Measurements from ENCODE around the gene PYROXD2. TPM values are rescaled to one million over a fixed set of nuclear protein-coding genes. Genes with fewer than 3 reads are reported as not detected.

PYROXD2 gene
- total and polyA plus RNA-seq, 2 of the 8 experiments (the other 6 are each of a cell fraction or from before 2014, with no cell fraction given), result 3.2 to 5.4 TPM

- no peaks in the 10 kb centered on the region for H3K23me2 ChIP-seq (ENCODE audit: low read depth, low read length)
- H3K18ac ChIP-seq (ENCODE audit: extremely low read depth, low read length), result no peak overlapping the region
- no peaks in the 10 kb centered on the region for H3K9me3 ChIP-seq (ENCODE audit: insufficient read depth in 2 of 2, low read depth in 1 of 2, low read length in 1 of 2)
- no peaks in the 10 kb centered on the region for H3K4me1 ChIP-seq (replicated peaks in 1 of 4; ENCODE audit: control insufficient read depth in 3 of 4, insufficient read depth in 4 of 4, low read length in 3 of 4)
- H2BK20ac ChIP-seq (ENCODE audit: low read length), result no peak overlapping the region
- H2BK120ac ChIP-seq (replicated peaks; ENCODE audit: low read depth, low read length), result no peak overlapping the region
- H3K79me1 ChIP-seq (ENCODE audit: low read depth, low read length), result no peaks in the 10 kb centered on the region
- H4K20me1 ChIP-seq (replicated peaks in 1 of 2; ENCODE audit: control insufficient read depth in 1 of 2, insufficient read depth in 2 of 2, low read length in 2 of 2), result no peaks in the 10 kb centered on the region
- H3K4me2 ChIP-seq (ENCODE audit: insufficient read depth in 1 of 2, low read depth in 2 of 2, low read length in 2 of 2), result no peak overlapping the region
- H2AK5ac ChIP-seq (ENCODE audit: low read depth, low read length), result no peak overlapping the region
- H2AFZ ChIP-seq (ENCODE audit: low read length), result no peak overlapping the region
- DNase-seq (ENCODE audit: low read depth in 1 of 2, low spot score in 2 of 2) (no peak), FAIRE-seq (no peak)
- H3K14ac ChIP-seq (ENCODE audit: insufficient read length), result no peak overlapping the region
- H3K4ac ChIP-seq (replicated peaks; ENCODE audit: insufficient read length, low read depth, low read length), result no peak overlapping the region
- H3K56ac ChIP-seq (replicated peaks; ENCODE audit: insufficient read length, low read depth, low read length), result no peak overlapping the region
- no peak overlapping the region for H4K5ac ChIP-seq (ENCODE audit: insufficient read length, low read depth, low read length)
- H4K91ac ChIP-seq (replicated peaks; ENCODE audit: insufficient read length, low read length), result no peak overlapping the region
- no peak overlapping the region for H3K4me3 ChIP-seq (ENCODE audit: extremely low read depth in 1 of 4, insufficient read depth in 2 of 4, low read depth in 3 of 4, low read length in 4 of 4)
- no peak overlapping the region for H3K9ac ChIP-seq (replicated peaks in 1 of 4; ENCODE audit: extremely low read depth in 1 of 4, low read depth in 3 of 4, low read length in 3 of 4)
- H3K79me2 ChIP-seq (ENCODE audit: control insufficient read depth in 1 of 2, insufficient read depth in 2 of 2, low read length in 2 of 2), result no peaks in the 10 kb centered on the region
- H4K8ac ChIP-seq (ENCODE audit: extremely low read depth, insufficient read depth, low read length), result no peak overlapping the region
- no peaks in the 10 kb centered on the region for H3K36me3 ChIP-seq (ENCODE audit: control insufficient read depth in 2 of 4, insufficient read depth in 4 of 4, low read length in 3 of 4)
- H2BK5ac ChIP-seq (ENCODE audit: low read depth, low read length), result no peak overlapping the region
- no peak overlapping the region for H3K27ac ChIP-seq (ENCODE audit: low read depth, low read length)
- no peak overlapping the region for H2BK15ac ChIP-seq (ENCODE audit: low read length)
- no peak overlapping the region for H2BK12ac ChIP-seq (ENCODE audit: low read depth, low read length)
- 94% methylated on average over 4 of the region's 4 CpGs; no CpG with 5 or more reads in 1 of the 2 experiments for WGBS, 2 experiments (ENCODE audit: extremely low coverage in 1 of 2, insufficient coverage in 1 of 2, insufficient read length in 1 of 2, insufficient replicate concordance in 2 of 2, low coverage in 1 of 2, low lambda C conversion rate in 2 of 2, missing lambda C conversion rate in 1 of 2)
- CTCF ChIA-PET (ENCODE audit: partially characterized antibody), result interaction anchor here (1.4 kb wide), 1 partner anchor 14 kb away, joined by 4 read pairs; no protein-coding TSS in a partner anchor
- H3K23ac ChIP-seq (ENCODE audit: insufficient read length), result no peak overlapping the region
- POLR2A ChIA-PET (ENCODE audit: partially characterized antibody), result interaction anchor here (0.6 kb wide), 1 partner anchor 1912 kb away, joined by 3 read pairs; no protein-coding TSS in a partner anchor
- no peak for TF ChIP-seq SAP30 (IDR thresholded peaks at IDR 0.05; ENCODE audit: insufficient read depth, insufficient replicate concordance, low read length)
- no peak for TF ChIP-seq GTF2F1 (IDR thresholded peaks at IDR 0.05; ENCODE audit: borderline replicate concordance, low read depth, low read length)
- TF ChIP-seq CBX5 (IDR thresholded peaks at IDR 0.05; ENCODE audit: low read depth, low read length), result no peak
- TF ChIP-seq, protein P1, sequence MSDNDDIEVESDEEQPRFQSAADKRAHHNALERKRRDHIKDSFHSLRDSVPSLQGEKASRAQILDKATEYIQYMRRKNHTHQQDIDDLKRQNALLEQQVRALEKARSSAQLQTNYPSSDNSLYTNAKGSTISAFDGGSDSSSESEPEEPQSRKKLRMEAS (IDR thresholded peaks at IDR 0.05), result no peak
- no peak for TF ChIP-seq KDM5A (IDR thresholded peaks at IDR 0.05; ENCODE audit: low read length)
- H3K27me3 ChIP-seq (replicated peaks in 1 of 4; ENCODE audit: control insufficient read depth in 3 of 4, extremely low read depth in 1 of 4, insufficient read depth in 3 of 4, low read length in 3 of 4), result no peaks in the 10 kb centered on the region
Measured at GRCh38 chr10:98390406-98390805, 24.6 kb downstream of the PYROXD2 start.

Measured in H1 (cell line).